Adrenal gland (tissue), 12 donors: Measurements from ENCODE around the gene PRRC2B. TPM values are rescaled to one million over a fixed set of nuclear protein-coding genes. Genes with fewer than 3 reads are reported as not detected.

Source experiments
- DNase-seq, 7 donors: peaks; one replicate each; pipeline ENCODE4 v3.0.0-alpha.2; 2019 to 2020
- H3K27ac ChIP-seq, 5 donors: fragments of 200-600 bp; sonication (generic) in 4 of 5; 1 replicate in 3 of 5; 2 replicates in 2 of 5; pipeline versions ENCODE4 v1.5.1 to v1.8.0; 2016 to 2020; ENCODE audit warnings: mild to moderate bottlenecking in 1 of 5
- H3K27me3 ChIP-seq: fragments of 200-600 bp; 2 replicates; pipeline ENCODE4 v1.8.0; 2021
- H3K36me3 ChIP-seq, 2 donors: fragments of 200-600 bp; replicated peaks in 1 of 2; 1 replicate in 1 of 2; 2 replicates in 1 of 2; pipeline versions ENCODE4 v1.5.1 to v1.8.0; 2018 to 2022
- H3K4me1 ChIP-seq, 2 donors: fragments of 200-600 bp; replicated peaks in 1 of 2; 1 replicate in 1 of 2; 2 replicates in 1 of 2; pipeline versions ENCODE4 v1.5.1 to v1.8.0; 2018 to 2021
- H3K4me3 ChIP-seq, 4 donors: fragments of 200-600 bp; sonication (generic) in 3 of 4; one replicate each; pipeline ENCODE4 v1.5.1; 2016 to 2018
- H3K9me3 ChIP-seq, 3 donors: fragments of 200-600 bp; sonication (generic) in 1 of 3; replicated peaks in 1 of 3; 1 replicate in 2 of 3; 2 replicates in 1 of 3; pipeline versions ENCODE4 v1.5.1 to v1.8.0; 2016 to 2021
- CTCF ChIP-seq, 6 experiments: fragments of 450-650 bp in 4 of 6; fragments of 200-600 bp in 2 of 6; sonication (generic) in 1 of 6; IDR thresholded peaks; 1 replicate in 5 of 6; 2 replicates in 1 of 6; pipeline versions ENCODE4 v1.5.1 to v1.8.0; 2016 to 2021; ENCODE audit warnings: antibody characterized with exemption in 6 of 6, mild to moderate bottlenecking in 2 of 6, moderate library complexity in 1 of 6
- POLR2A ChIP-seq, 2 donors: fragments of 450-650 bp; IDR thresholded peaks; one replicate each; pipeline ENCODE4 v1.6.1; 2017; ENCODE audit warnings: antibody characterized with exemption in 2 of 2, mild to moderate bottlenecking in 2 of 2, moderate library complexity in 1 of 2
- WGBS, 4 donors: extraction: QIAGEN DNeasy Blood & Tissue Kit in 2 of 4; methylation state at CpG; one replicate each; pipeline versions ENCODE4 v1.1.5 to v1.1.7; 2013 to 2017; 5-methylcytosine and 5-hydroxymethylcytosine counted together
- intact Hi-C, 2 donors: fragments of 100-400 bp; cut with DNase I; formaldehyde crosslinking; loops; one replicate each; pipeline versions ENCODE4 v1.14.1 to v1.15.0; 2022 to 2023
- polyA plus RNA-seq, 3 donors: library from polyadenylated mRNA; stranded (reverse); fragments of 200-250 nt in 2 of 3; fragments of 350-450 nt in 1 of 3; fragmentation: Illumina TruSeq in 1 of 3; extraction: RNeasy Lipid Tissue Mini Kit (QIAGEN cat#74804) in 1 of 3; gene quantifications; one replicate each; pipeline ENCODE4 v1.2.3, GENCODE V29; 2013 to 2014
- total RNA-seq, 9 donors: library from RNA; depleted of rRNA in 4 of 9; stranded (reverse); fragments of >200 nt in 4 of 9; fragments of 120-200 nt in 1 of 9; fragmentation: NEBNext Ultra II Directional in 1 of 9; extraction: Animal tissue kit (Norgen Biotek cat#: 25700) in 1 of 9; gene quantifications; one replicate each; pipeline versions ENCODE4 v1.1.0 to v1.2.4, GENCODE V29; 2013 to 2023
- donor health status: healthy with polysubstance abuse.
- donor health status: Bipolar disorder and iron deficiency.
- donor health status: DM: yes; HTN: yes; CAD: no.
- donor health status: DM: no; HTN: no; CAD: no.
- donor health status: DM: no; HTN: no; CAD: no.
- donor health status: DM: yes; HTN: yes; CAD: no.

PRRC2B gene
- total and polyA plus RNA-seq, 12 donors: 42.3 to 255 (median 145) TPM

DNA sequence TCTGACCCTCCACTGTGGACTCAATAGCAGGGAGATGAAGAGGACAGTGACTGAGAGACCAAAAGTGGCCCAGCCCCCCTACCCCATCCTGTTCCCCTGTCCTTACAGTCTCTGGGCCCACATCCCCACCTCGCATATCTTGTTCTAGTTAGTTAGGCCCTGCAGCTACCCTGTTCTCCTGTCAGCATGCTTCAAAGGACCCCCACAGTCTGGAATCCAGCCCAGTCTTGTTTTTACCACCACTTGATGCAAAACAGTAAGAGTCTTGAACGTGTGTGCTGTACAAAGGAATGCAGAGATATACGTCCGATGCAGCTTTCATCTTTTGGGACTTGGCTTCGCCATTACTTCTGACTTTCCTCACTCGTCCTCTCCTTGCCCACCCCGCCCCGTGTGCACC, 96.6 kb downstream of the PRRC2B start:
- H3K9me3 ChIP-seq: no peaks in the 10 kb centered on the region
- H3K27ac ChIP-seq: no peak overlapping the region
- intact Hi-C loops: no loop called here
- no peaks in the 10 kb centered on the region for H3K4me1 ChIP-seq
- no peak overlapping the region for H3K4me3 ChIP-seq
- peaks cover 0 to 100% of the 10 kb centered on the region in 2 donors for H3K36me3 ChIP-seq
- H3K27me3 ChIP-seq: no peaks in the 10 kb centered on the region
- TF ChIP-seq CTCF (IDR thresholded peaks at IDR 0.05) (no peak), POLR2A (IDR thresholded peaks at IDR 0.05) (no peak)
- WGBS, 4 donors: 71 to 77% (median 74%) methylated on average over 8 of the region's 8 CpGs
- no peak for DNase-seq

DNA sequence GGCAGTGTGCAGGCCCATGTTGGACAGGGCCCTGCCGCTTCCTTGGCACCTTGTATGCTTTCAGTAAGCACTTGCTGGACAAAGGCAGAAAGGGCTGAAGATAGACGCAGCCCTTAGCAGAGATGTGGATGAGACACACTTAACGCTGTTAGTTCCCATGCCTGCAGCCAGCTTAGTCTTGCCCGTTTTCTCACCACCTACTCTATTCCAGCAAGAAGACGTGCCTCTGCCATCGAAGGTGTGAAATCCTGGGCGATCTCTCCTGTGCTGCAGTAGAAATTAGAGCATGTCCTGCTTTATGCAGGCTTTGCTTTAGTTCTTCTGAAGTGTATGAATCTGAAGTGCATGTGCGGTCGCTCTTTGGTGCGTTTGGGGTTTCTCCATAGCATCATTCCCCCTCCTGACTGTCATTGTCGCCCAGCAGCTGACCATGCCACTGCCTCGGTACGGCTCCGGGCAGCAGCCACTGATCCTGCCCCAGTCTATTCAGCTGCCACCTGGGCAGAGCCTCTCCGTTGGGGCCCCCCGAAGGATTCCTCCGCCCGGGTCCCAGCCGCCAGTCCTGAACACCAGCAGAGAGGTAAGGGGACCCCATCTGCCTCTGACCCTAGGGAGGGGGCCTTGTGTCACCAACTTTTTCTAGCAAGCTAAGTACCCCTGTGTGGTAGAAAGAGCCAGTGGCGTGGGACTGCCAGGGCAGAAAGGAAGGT, 97.3 kb downstream of the PRRC2B start:
- intact Hi-C loops: no loop called here
- H3K4me1 ChIP-seq: no peaks in the 10 kb centered on the region
- no peaks in the 10 kb centered on the region for H3K9me3 ChIP-seq
- H3K27ac ChIP-seq: no peak overlapping the region
- H3K36me3 ChIP-seq: peaks cover 0 to 100% of the 10 kb centered on the region in 2 donors
- DNase-seq: no peak
- H3K4me3 ChIP-seq: no peak overlapping the region
- 91 to 99% (median 92%) methylated on average over 15 to 20 of the region's 20 CpGs for WGBS, 4 donors
- H3K27me3 ChIP-seq: no peaks in the 10 kb centered on the region
- no peak for TF ChIP-seq POLR2A (IDR thresholded peaks at IDR 0.05)
- no peak for TF ChIP-seq CTCF (IDR thresholded peaks at IDR 0.05)

DNA sequence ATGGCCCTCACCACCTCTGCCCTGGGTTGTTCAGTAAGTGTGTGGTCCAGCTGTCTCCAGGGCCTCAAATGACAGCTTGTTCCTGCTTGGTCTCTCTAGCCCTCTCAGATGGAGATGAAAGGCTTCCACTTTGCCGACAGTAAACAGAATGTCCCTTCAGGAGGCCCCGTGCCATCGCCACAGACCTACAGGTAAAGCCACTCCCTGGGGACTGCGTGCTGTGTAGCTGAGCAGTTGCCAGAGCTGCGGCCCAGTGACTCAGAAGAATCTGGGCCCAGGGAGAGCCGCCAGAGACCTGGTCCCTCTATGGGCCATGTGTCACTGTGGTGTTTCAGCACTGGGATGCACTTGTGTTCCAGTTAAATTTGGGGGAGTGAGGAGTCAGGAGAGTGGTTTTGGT, 98.2 kb downstream of the PRRC2B start:
- H3K4me1 ChIP-seq: no peaks in the 10 kb centered on the region
- WGBS, 4 donors: 51 to 82% (median 76%) methylated on average over 2 to 6 of the region's 6 CpGs
- peaks cover 0 to 100% of the 10 kb centered on the region in 2 donors for H3K36me3 ChIP-seq
- H3K9me3 ChIP-seq: no peaks in the 10 kb centered on the region
- no peak overlapping the region for H3K27ac ChIP-seq
- H3K27me3 ChIP-seq: no peaks in the 10 kb centered on the region
- H3K4me3 ChIP-seq: no peak overlapping the region
- intact Hi-C loops: no loop called here
- TF ChIP-seq POLR2A (IDR thresholded peaks at IDR 0.05) (no peak), CTCF (IDR thresholded peaks at IDR 0.05) (no peak)
- no peak for DNase-seq

- no peak for DNase-seq
- Histone ChIP-seq H3K36me3 (peaks cover 0 to 100% of the 10 kb centered on the region in 2 donors), H3K27me3 (no peaks in the 10 kb centered on the region), H3K27ac (no peak overlapping the region), H3K4me3 (no peak overlapping the region), H3K4me1 (no peaks in the 10 kb centered on the region), H3K9me3 (no peaks in the 10 kb centered on the region)
- intact Hi-C loops: no loop called here
- 88 to 95% (median 91%) methylated on average over 15 to 22 of the region's 22 CpGs for WGBS, 4 donors
- TF ChIP-seq POLR2A (IDR thresholded peaks at IDR 0.05): no peak
Measured at GRCh38 chr9:131494296-131494870, 100.5 kb downstream of the PRRC2B start.

- Histone ChIP-seq H3K36me3 (peaks cover 0 to 90% of the 10 kb centered on the region in 2 donors), H3K4me1 (no peaks in the 10 kb centered on the region), H3K4me3 (no peak overlapping the region), H3K27me3 (no peaks in the 10 kb centered on the region), H3K27ac (no peak overlapping the region), H3K9me3 (no peaks in the 10 kb centered on the region)
- intact Hi-C loops: no loop called here
- DNase-seq: no peak
- no peak for TF ChIP-seq CTCF (IDR thresholded peaks at IDR 0.05)
- no peak for TF ChIP-seq POLR2A (IDR thresholded peaks at IDR 0.05)
- WGBS, 4 donors: 76 to 85% (median 80%) methylated on average over 17 to 22 of the region's 22 CpGs
Measured at GRCh38 chr9:131495785-131496184, 101.9 kb downstream of the PRRC2B start.
